HEK293 (cell line): ENCODE data around the gene LRRC75A.

Experiments
- CTCF ChIA-PET: fragments of 350-600 bp; formaldehyde crosslinking; extraction: SDS; loops from one replicate; lab custom pipeline; 2021; ENCODE audit warnings: antibody characterized with exemption; lab: Yijun Ruan, JAX
- POLR2A ChIA-PET: fragments of 300-600 bp; formaldehyde crosslinking; extraction: SDS; loops from one replicate; lab custom pipeline; 2020; ENCODE audit warnings: antibody characterized with exemption, inconsistent platforms; lab: Yijun Ruan, JAX
- H3K27ac ChIP-seq: fragments of 200-500 bp; sonication (Bioruptor generic); 2 replicates; pipeline ENCODE4 v1.5.1; 2014; ENCODE audit warnings: low read depth, low read length, control low read depth, inconsistent platforms; ENCODE audit errors: extremely low read depth
- H3K36me3 ChIP-seq, 2 experiments: fragments of 200-500 bp in 1 of 2; sonication (Bioruptor generic) in 1 of 2; 1 replicate in 1 of 2; 2 replicates in 1 of 2; pipeline ENCODE4 v1.5.1; 2014 to 2017; ENCODE audit warnings: inconsistent platforms in 2 of 2, low read length in 2 of 2; ENCODE audit not compliant: control insufficient read depth in 2 of 2, insufficient read depth in 1 of 2
- H3K4me1 ChIP-seq: fragments of 200-500 bp; sonication (Bioruptor generic); 2 replicates; pipeline ENCODE4 v1.5.1; 2014; ENCODE audit warnings: mild to moderate bottlenecking, low read length, inconsistent platforms; ENCODE audit not compliant: control insufficient read depth, insufficient read depth
- H3K4me3 ChIP-seq: 2 replicates; pipeline ENCODE4 v1.5.1; 2011; ENCODE audit warnings: low read depth, mild to moderate bottlenecking, control low read depth, low read length, moderate library complexity
- H3K9me3 ChIP-seq: fragments of 200-500 bp; sonication (Bioruptor generic); 2 replicates; pipeline ENCODE4 v1.5.1; 2014; ENCODE audit warnings: low read depth, low read length, inconsistent platforms; ENCODE audit not compliant: control insufficient read depth, insufficient read depth
- EGR2 ChIP-seq: fragments of 450-650 bp; formaldehyde crosslinking; IDR thresholded peaks from 2 replicates; pipeline ENCODE4 v1.5.1; 2016; ENCODE audit warnings: low read depth, missing biosample characterization, missing genetic modification characterization
- KLF16 ChIP-seq: fragments of 450-650 bp; formaldehyde crosslinking; IDR thresholded peaks from 2 replicates; pipeline ENCODE4 v1.5.1; 2017; ENCODE audit warnings: missing biosample characterization, missing genetic modification characterization
- OVOL3 ChIP-seq: fragments of 450-650 bp; formaldehyde crosslinking; IDR thresholded peaks from 2 replicates; pipeline ENCODE4 v1.5.1; 2016; ENCODE audit warnings: missing biosample characterization, missing genetic modification characterization
- WT1 ChIP-seq: fragments of 450-650 bp; formaldehyde crosslinking; IDR thresholded peaks from 2 replicates; pipeline ENCODE4 v1.5.1; 2016; ENCODE audit warnings: missing biosample characterization, missing genetic modification characterization
- ZBTB21 ChIP-seq: fragments of 450-650 bp; formaldehyde crosslinking; IDR thresholded peaks from 2 replicates; pipeline ENCODE4 v1.5.1; 2017; ENCODE audit warnings: missing biosample characterization, missing genetic modification characterization
- ZNF175 ChIP-seq: fragments of 450-650 bp; formaldehyde crosslinking; IDR thresholded peaks from 2 replicates; pipeline ENCODE4 v1.5.1; 2016; ENCODE audit warnings: missing biosample characterization, missing genetic modification characterization
- ZNF2 ChIP-seq: fragments of 450-650 bp; formaldehyde crosslinking; IDR thresholded peaks from 2 replicates; pipeline ENCODE4 v1.5.1; 2016; ENCODE audit warnings: missing biosample characterization, missing genetic modification characterization
- ZNF391 ChIP-seq: fragments of 450-650 bp; formaldehyde crosslinking; IDR thresholded peaks from 2 replicates; pipeline ENCODE4 v1.5.1; 2016; ENCODE audit warnings: low read depth, missing biosample characterization, missing genetic modification characterization, borderline replicate concordance
- ZNF423 ChIP-seq: fragments of 450-650 bp; formaldehyde crosslinking; IDR thresholded peaks from 2 replicates; pipeline ENCODE4 v1.5.1; 2016; ENCODE audit warnings: missing biosample characterization, missing genetic modification characterization
- ZNF664 ChIP-seq: fragments of 450-650 bp; formaldehyde crosslinking; IDR thresholded peaks from 2 replicates; pipeline ENCODE4 v1.5.1; 2016; ENCODE audit warnings: missing biosample characterization, missing genetic modification characterization
- TF ChIP-seq, protein P1 (sequence below): fragments of 450-650 bp; formaldehyde crosslinking; conservative IDR thresholded peaks from 2 replicates; pipeline ENCODE4 v1.5.1; 2016; ENCODE audit warnings: low read depth, missing biosample characterization, missing genetic modification characterization
- TF ChIP-seq, protein P2 (sequence below): fragments of 450-650 bp; formaldehyde crosslinking; IDR thresholded peaks from 2 replicates; pipeline ENCODE4 v1.5.1; 2016; ENCODE audit warnings: missing biosample characterization, missing genetic modification characterization
- TF ChIP-seq, protein P3 (sequence below): fragments of 450-650 bp; formaldehyde crosslinking; IDR thresholded peaks from 2 replicates; pipeline ENCODE4 v1.5.1; 2016; ENCODE audit warnings: missing biosample characterization, missing genetic modification characterization
- TF ChIP-seq, protein P4 (sequence below): fragments of 450-650 bp; formaldehyde crosslinking; IDR thresholded peaks from 2 replicates; pipeline ENCODE4 v1.5.1; 2016; ENCODE audit warnings: missing biosample characterization, missing genetic modification characterization

LRRC75A gene

DNA sequence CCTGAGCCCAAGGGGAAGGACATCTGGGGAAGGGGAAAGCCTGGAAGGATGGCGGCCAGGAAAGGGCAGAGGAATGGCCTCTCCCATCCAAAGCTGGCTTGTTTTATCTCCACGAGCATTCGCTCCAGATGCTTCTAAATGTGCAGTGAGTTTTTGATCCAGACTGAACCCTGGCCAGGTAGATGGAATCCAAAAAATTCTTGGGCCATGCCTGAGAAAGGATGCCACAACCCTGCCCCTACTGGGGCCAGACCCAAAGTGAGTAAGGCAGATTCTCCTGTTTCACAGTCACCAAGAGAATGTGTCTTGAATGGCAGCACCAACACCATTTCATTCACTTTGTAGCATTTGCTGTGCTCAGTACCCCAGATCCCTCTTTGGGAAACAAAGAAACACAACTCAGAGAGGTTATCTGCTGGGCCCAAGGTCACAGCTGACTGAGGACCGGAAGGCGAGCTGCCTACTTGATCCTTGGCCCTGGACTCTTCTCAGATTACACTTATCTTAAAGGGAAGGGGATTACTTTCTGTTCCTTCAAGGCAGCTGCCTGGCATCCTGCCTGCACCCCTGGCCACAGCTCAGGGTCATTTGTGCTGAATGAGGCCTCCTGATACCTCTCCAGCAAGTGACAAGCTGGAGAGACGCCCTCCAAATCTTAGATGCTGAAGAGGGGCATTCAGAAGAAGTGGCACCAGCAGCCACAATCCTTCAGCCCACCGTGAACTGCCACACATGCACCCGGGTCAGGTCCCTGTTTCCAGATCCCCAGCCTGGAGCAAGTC is 3.6 kb downstream of the LRRC75A start:
- no peak overlapping the region for H3K27ac ChIP-seq
- CTCF ChIA-PET: interaction anchor here (0.6 to 3.3 kb wide), 9 partner anchors 17 to 105 kb away, joined by 3 to 18 read pairs (median 3); no protein-coding TSS in a partner anchor
- TF ChIP-seq, protein P1, sequence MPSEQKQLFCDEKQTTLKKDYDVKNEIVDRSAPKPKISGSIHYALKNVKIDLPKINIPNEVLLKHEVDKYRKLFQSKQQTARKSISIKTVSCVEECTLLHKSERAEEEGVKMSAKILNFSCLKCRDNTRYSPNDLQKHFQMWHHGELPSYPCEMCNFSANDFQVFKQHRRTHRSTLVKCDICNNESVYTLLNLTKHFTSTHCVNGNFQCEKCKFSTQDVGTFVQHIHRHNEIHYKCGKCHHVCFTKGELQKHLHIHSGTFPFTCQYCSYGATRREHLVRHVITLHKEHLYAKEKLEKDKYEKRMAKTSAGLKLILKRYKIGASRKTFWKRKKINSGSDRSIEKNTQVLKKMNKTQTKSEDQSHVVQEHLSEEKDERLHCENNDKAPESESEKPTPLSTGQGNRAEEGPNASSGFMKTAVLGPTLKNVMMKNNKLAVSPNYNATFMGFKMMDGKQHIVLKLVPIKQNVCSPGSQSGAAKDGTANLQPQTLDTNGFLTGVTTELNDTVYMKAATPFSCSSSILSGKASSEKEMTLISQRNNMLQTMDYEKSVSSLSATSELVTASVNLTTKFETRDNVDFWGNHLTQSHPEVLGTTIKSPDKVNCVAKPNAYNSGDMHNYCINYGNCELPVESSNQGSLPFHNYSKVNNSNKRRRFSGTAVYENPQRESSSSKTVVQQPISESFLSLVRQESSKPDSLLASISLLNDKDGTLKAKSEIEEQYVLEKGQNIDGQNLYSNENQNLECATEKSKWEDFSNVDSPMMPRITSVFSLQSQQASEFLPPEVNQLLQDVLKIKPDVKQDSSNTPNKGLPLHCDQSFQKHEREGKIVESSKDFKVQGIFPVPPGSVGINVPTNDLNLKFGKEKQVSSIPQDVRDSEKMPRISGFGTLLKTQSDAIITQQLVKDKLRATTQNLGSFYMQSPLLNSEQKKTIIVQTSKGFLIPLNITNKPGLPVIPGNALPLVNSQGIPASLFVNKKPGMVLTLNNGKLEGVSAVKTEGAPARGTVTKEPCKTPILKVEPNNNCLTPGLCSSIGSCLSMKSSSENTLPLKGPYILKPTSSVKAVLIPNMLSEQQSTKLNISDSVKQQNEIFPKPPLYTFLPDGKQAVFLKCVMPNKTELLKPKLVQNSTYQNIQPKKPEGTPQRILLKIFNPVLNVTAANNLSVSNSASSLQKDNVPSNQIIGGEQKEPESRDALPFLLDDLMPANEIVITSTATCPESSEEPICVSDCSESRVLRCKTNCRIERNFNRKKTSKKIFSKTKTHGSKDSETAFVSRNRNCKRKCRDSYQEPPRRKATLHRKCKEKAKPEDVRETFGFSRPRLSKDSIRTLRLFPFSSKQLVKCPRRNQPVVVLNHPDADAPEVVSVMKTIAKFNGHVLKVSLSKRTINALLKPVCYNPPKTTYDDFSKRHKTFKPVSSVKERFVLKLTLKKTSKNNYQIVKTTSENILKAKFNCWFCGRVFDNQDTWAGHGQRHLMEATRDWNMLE (tag by site-specific recombination): no peak
- TF ChIP-seq, protein P2, sequence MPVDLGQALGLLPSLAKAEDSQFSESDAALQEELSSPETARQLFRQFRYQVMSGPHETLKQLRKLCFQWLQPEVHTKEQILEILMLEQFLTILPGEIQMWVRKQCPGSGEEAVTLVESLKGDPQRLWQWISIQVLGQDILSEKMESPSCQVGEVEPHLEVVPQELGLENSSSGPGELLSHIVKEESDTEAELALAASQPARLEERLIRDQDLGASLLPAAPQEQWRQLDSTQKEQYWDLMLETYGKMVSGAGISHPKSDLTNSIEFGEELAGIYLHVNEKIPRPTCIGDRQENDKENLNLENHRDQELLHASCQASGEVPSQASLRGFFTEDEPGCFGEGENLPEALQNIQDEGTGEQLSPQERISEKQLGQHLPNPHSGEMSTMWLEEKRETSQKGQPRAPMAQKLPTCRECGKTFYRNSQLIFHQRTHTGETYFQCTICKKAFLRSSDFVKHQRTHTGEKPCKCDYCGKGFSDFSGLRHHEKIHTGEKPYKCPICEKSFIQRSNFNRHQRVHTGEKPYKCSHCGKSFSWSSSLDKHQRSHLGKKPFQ (tag by site-specific recombination): no peak
- no peak for TF ChIP-seq ZNF664 (tag by site-specific recombination)
- TF ChIP-seq, protein P3, sequence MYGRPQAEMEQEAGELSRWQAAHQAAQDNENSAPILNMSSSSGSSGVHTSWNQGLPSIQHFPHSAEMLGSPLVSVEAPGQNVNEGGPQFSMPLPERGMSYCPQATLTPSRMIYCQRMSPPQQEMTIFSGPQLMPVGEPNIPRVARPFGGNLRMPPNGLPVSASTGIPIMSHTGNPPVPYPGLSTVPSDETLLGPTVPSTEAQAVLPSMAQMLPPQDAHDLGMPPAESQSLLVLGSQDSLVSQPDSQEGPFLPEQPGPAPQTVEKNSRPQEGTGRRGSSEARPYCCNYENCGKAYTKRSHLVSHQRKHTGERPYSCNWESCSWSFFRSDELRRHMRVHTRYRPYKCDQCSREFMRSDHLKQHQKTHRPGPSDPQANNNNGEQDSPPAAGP (tag by site-specific recombination): no peak
- no peak for TF ChIP-seq ZNF175 (tag by site-specific recombination)
- TF ChIP-seq ZBTB21 (tag by site-specific recombination): no peak
- TF ChIP-seq EGR2 (tag by site-specific recombination): no peak
- no peak for TF ChIP-seq KLF16 (tag by site-specific recombination)
- no peak for TF ChIP-seq ZNF2 (tag by site-specific recombination)
- TF ChIP-seq, protein P4, sequence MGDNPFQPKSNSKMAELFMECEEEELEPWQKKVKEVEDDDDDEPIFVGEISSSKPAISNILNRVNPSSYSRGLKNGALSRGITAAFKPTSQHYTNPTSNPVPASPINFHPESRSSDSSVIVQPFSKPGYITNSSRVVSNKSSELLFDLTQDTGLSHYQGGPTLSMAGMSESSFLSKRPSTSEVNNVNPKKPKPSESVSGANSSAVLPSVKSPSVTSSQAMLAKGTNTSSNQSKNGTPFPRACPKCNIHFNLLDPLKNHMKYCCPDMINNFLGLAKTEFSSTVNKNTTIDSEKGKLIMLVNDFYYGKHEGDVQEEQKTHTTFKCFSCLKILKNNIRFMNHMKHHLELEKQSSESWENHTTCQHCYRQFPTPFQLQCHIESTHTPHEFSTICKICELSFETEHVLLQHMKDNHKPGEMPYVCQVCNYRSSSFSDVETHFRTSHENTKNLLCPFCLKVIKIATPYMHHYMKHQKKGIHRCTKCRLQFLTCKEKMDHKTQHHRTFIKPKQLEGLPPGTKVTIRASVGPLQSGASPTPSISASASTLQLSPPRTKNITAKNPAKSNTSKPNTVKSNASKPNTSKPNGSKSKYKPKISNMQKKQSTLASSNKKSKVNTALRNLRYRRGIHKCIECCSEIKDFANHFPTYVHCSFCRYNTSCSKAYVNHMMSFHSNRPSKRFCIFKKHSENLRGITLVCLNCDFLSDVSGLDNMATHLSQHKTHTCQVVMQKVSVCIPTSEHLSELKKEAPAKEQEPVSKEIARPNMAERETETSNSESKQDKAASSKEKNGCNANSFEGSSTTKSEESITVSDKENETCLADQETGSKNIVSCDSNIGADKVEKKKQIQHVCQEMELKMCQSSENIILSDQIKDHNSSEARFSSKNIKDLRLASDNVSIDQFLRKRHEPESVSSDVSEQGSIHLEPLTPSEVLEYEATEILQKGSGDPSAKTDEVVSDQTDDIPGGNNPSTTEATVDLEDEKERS (tag by site-specific recombination): no peak
- no peak for TF ChIP-seq WT1 (tag by site-specific recombination)
- no peak for TF ChIP-seq ZNF391 (tag by site-specific recombination)
- no peak for TF ChIP-seq ZNF423 (tag by site-specific recombination)
- no peak for TF ChIP-seq OVOL3 (tag by site-specific recombination)
- no peaks in the 10 kb centered on the region for H3K36me3 ChIP-seq
- no peaks in the 10 kb centered on the region for H3K9me3 ChIP-seq
- H3K4me1 ChIP-seq: peaks cover 13% of the 10 kb centered on the region
- POLR2A ChIA-PET: interaction anchor here (1.4 to 2.5 kb wide), 2 partner anchors 11 to 23 kb away, joined by 3 to 9 read pairs; no protein-coding TSS in a partner anchor
- no peak overlapping the region for H3K4me3 ChIP-seq
